HG03521 (cell line): Measurements from ENCODE around the gene AKAP11.

Experiments
- ATAC-seq: cut with Tn5 transposase; IDR thresholded peaks from one replicate; pipeline ENCODE4 v1.9.1; 2021; ENCODE audit warnings: mild to moderate bottlenecking, moderate library complexity; ENCODE audit not compliant: unreplicated experiment

AKAP11 gene

DNA sequence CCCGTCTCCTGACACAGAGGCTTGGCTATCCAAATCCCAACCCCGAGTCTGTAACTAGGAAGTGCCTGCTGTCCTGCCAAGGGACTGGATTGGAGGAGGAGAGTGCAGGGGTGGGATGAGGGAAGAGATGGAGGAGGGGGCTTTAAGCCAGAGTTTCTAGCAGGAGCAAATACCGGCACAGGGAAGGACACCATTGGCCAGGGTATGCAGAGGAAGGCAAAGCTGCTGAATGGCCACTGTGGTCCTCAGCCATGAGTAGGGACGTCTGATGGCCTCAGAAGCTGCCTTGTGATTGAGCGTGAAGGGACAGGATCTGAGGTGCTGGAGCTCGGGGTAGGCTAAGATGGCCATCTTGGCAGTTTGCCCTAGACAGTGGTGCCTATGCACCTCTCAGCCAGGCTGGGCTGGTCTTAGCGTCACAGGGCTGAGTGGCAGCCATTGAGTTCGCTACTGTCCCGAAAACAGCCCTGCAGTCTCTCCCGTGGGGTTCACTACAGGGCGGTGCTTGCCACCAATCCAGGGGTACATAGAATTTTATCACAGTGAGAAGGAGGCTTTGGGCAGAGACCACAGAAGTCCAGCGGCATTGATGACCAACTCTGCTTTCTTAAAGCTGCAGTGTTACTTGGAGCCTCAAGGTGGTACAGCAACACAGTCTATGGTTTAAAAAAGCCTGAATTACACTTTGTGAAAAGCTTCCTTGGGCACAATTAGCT, 61.8 kb downstream of the AKAP11 start:
- ATAC-seq: no peak

DNA sequence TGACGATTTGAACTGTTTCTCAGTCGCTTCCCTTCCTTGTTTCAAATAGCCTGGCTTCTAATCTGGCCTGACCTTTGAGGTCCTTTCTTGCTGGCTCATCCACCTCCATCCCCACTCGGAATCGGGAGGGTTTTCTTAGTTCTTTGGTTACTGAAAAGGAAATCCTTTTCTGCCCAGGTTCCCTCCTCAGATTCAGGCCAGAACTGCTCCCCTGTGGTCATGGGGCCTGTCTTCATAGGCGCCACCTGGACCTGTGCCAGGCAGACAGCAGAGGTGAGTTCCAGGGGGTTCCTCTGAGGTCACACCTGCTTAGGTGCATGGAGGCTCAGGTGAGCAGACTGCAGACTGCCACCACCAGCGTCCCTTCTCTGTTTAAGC, 62.4 kb downstream of the AKAP11 start:
- ATAC-seq: no peak

DNA sequence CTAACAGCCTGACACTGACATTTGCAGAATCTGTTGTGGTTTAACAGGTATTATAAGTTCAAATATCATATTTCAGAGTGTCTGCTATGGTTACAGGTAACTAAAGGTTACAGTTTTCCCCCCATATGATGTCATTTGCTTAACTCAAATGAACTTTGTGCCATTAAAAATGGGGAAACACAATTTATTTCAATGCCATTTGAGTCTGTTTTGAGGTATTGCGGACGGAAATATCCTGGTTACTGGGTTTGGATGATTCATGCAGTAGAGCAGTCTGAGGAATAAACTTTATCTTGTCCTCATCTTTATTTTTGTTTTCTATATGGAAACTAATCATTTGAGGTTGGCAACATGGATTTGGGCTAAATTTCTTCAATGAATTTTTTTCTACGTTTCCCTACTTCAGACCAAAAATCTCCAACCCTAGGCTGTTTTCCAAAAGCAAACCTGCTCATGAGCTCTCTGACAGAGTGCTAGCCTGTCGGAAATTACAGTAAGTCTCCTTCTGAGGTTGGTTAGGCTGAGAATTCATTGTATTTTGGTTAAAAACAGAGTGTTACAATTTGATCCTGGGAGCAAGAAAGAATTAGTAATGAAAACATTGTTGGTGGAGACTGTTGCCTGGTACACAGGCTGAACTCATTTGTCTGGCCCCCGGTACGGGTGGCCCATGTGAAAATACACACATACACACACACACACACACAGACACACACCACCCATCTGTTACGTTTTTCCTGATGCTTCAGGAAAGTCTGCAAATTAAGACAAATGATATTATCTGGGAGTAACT, 66.1 kb downstream of the AKAP11 start:
- no peak for ATAC-seq

DNA sequence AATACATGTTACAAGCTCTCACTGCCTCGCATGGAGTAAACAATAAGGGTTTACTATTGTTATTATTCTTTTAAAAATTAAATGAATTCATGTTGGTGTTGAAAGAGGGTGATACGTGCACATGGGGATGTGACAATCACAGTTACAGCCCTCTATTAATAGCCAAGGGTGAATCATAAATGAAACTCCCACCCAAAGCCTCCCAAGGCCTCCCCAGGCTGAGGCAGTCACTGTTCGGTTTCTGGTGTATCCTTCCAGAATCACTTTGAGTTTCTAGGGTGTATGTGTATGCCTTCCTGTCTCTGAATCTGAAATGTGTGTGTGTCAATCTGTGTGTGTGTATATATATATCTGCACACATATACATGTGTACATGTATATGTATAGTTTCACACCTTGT, 73.4 kb downstream of the AKAP11 start:
- ATAC-seq: no peak

DNA sequence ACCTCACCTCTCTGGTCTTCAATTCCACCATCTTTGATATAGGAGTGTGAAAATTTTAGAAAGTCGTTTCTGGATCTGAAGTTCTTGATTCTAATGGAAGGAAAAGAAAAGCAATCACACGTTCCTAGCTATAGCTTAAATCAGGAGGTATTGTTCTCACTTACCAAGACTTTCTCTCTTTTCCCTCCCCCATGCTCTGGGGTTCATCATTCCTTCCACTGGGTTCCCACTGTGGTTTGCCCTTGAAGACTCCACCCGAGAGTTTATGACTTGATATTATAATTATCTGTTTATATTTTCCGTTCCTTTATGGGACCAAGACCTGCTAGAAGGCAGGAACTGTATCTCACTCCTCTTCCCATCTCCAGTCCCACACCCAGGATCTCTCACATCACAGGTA, 76.6 kb downstream of the AKAP11 start:
- ATAC-seq: no peak

DNA sequence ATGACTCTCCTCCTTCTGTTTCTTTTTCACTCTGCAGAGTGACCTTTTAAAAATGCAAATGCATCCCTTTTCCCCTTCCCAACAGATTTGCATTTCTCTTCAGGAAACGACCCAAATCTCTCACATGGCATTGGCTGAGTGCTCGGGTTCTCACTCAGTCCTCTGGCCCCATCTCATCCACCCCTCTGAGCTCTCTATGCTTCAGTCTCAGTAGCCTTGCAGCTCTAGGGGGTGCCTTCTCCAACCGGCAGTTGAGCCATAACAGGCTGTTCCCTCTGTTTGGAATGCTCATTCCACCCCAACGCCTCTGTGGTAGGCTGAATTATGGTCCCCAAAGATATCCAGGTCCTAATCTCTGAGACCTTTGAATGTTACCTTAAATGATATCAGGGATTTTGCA, 78.2 kb downstream of the AKAP11 start:
- ATAC-seq: no peak

DNA sequence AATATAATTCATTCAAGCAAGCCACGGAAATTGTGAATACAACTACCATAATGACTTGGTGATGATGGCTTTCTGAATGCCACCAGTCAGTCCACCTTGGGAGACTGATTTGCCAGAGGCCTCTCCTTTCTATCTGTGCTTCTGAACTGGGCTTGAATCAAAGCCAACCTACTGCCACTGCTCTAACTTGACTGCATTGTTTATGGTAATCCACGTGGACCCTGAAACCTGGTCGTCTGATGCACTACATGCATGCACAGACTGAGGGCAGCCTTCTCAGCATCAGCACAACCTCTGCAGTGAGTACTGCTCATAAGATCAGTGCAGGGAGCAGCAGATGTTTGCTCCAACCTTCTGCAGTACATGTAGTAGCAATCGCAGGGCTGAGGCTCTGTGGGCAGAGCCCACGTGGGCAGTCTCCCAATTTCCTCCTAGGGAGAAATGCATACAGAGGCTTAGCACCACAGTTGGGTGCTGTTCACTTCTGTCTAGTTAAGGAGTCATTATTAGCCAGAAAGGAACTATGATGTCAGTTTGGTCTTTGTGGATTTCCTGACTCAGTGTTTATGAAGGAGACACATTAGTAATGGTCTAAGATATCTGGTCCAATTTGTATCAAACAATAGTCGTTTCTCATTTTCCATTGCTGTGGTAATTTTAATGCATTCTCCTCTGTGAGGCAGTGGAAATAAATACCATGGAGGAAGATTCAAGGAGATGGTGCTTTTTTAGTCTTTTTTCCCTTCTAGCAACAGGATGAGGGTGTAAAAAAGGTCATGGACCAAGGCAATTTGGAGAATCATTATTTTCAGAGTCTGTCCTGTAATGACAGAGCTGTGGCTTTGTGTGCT, 82.5 kb downstream of the AKAP11 start:
- peak; percentile 79 for ATAC-seq

DNA sequence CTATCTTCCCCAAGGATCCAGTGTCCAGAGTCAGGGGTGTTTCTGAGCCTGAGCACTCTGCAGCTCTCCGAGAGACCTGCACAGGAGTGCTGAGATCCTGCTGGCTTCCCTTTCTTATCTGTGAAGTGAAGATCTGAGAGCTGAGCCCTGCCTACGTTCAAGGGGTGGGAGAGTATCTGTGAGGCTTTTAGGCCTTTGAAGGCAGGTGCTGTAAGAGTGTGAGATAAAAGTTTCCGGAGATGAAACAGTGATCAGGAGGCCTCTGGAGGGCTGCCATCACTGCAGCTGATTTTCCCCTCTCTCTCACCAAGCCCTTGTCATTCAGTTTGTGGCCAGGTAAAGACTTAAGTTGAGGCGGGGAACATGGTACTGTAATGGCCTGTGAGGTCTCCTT, 83.1 kb downstream of the AKAP11 start:
- ATAC-seq: no peak

DNA sequence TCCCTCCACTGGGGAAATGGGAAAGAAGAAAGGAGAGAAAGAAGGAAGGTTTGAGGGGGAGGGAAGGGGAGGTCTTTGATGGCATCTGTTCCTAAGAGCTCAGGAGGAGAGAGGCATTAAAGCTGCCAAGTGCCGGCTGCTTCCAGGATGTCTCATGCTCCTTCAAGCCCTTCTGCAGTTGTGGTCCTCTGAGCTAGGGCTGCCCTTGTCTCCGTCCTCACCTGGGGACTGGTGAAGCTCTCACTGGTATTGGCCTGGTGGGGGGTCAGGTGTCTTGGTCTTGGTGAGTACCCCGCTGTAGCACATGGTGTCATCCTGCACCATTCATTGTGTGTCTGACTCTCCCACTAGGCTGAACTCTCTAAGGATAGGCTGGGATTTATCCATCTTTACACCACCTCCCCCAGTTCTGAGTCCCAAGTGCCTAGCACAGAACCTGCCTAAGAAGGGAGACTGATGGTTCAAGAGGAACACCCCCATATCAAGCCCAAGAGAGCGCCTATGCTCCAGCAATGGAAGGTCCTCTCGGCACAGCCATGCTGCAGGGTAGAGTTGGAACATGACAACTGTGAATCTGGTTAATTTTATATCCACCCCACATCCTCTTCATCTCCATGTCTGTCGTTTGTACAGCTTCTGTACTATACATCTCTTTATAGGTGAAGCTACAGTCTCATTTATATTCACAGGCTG, 83.7 kb downstream of the AKAP11 start:
- no peak for ATAC-seq

DNA sequence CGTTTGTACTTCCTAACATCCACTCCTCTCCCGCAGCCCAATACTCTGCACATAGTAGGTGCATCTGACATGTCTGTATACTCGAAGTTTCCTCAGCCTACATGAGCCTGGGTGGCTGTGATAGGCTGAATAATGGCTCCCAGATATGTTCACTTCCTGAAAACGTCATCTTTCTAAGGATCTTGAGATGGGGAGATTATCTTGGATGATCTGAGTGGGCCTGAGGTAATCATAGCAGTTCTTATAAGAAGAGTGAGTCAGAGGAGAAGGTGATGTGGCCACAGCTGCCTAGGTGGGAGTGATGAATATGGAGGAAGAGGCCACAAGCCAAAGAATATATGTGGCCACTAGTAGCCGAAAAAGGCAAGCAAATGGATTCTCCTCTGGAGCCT, 84.2 kb downstream of the AKAP11 start:
- ATAC-seq: no peak

DNA sequence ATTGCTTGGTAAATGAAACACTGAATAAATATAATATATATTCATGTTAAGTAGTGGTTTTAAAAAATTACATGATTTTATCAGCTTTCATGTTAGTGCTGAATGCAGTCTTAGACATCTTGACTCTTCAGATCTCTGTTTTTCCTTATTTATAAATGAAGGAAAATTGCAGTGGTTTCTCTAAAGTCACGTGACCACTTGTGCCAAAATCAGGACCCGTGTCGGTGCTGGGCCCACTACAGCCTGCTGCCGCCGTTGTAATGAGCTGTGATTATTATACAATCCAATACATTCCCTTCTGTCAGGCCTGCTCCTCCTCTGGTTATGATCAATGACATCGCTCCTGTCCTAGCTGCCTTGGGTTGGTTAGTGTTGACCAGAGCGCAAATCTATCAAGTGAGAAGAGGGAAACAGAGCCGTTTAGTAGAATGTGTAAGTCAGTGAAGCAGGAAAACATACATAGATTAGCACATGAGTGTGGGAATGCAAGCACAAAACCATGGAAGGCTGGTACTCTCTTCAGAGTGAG, 88.2 kb downstream of the AKAP11 start:
- ATAC-seq: no peak

DNA sequence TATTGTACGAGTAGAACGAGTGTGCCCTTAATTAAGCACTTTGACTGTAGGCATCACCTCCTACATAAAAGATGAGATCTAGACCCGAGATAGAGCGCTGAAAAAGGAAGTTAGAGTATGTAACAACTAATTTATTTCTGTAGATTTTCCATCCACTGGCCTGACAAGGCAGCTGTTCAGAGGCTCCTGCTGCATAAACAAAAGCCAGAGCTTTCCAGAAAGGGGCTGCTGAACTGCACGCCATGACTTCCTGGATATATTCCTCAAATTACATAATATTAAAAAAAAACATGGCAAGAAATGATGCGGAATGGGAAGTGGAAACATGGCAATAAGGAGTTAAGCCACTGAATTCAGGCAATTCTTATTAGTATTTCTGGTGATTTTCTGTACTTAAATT, 89.7 kb downstream of the AKAP11 start:
- no peak for ATAC-seq

DNA sequence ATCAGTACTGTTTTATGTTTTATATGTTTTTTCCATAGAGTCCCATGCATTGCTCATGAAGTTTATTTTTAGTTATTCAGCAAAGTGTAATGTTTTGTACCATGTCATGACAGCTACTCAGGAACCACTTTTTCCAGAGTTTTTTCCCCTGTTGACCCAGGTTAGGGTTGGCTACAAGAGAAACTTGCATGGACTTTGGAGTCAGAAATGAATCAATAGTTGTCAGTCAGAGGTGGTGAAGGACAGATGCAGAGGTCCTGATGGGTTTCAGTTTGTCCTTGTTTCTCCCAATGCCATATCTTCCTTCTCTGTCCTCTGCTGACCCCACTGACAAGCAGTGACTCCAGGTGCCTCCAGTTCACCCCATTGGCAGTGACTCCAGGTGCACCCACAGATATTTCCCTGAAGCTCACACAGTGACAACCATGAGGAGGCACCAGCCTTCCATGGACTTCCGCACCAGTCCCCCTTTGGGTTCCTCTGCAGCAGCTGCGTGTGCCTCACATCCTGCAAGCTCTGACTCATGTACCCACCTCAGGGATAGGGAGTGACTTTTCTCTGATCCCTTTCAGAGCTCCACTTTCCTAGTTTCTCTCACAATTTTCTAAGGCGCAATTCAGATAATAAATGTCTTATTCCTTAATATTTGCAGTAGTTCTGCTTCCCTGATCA, 92.1 kb downstream of the AKAP11 start:
- ATAC-seq: no peak

DNA sequence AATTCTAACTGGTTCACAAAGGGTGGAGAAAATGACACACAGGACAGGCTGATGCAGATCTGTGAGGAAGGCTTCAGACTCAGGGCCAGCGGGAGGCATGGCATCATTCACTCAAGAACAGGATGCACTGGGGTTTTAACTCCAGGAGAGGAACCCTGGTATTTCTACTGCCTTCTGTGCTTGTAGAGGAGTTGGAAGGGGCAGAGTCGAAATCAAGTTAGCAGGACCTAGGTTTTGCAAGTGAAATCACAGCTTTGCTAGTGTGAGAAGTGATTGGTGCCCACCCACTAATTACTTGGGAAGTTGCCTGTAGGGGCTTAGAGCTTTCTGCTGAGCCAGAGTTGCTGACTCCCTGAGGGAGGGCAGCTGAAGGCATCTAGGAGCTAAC, 92.7 kb downstream of the AKAP11 start:
- ATAC-seq: no peak

DNA sequence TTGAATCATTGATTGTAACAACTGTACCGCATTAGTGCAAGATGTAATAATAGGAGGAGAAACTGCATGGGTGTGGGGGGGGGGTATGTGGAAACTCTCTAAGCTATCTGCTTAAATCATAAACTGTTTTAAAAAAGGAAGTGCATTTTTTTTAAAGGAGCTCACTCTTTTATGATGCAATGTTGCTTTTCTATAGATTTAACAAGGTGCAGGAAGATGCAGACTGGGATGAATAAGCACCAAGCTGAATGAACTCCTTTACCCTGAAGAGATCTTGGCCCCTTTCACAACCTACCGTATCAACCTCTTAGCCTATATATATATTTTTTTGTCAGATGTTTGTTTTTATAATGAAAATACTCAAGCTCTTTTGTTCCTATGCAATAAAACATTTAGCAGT, 95.9 kb downstream of the AKAP11 start:
- ATAC-seq: no peak

DNA sequence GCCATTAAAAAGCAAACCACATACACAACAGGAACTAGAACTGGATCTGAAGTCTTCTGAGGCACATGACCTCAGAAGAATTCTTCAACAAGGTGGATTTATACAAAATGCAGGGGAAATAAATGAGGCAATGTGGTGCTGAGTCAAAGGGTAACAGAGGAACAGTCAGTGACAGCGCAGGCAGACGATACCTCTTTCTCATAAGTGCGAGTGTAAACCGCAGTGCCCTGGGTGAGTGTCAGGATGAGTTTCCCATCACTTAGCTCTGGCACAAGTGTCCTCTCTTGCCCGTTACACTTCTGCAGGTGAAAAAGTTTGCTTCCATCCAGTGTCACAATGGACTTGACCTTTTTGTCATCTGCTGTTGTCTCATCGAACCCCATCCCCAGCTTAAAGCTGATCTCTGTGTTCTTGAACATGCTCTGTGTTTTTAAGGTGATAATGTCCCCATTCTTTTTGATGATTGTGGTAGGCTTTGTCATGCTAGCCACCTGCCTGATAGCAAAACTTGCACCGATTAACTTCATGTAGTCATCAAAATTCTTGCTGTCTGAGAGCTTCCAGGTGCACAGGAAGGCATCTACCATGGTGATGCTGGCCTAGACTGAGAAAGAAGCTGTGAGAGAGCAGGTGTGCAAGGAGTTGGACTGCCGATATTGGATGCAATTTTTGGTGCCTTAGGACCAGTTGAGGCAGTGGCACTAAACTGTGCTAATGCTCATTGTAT, 97.3 kb downstream of the AKAP11 start:
- ATAC-seq: no peak

DNA sequence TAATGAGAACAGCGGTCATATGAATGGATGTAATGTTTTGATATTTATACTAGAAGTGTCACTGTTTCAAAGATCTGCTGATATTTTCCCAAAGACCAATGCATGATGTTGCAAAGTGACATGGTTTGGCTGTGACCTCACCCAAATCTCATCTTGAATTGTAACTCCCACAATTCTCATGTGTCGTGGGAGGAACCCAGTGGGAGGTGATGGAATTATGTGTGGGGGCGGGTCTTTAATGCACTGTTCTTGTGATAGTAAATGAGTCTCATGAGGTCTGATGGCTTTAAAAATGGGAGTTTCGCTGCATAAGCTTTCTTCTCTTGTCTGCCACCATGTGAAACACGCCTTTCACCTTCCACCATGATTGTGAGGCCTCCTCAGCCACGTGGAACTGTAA, 98.3 kb downstream of the AKAP11 start:
- ATAC-seq: no peak
